K562 (cell line): ENCODE data around the gene LAX1. TPM values are rescaled to one million over a fixed set of nuclear protein-coding genes. Genes with fewer than 3 reads are reported as not detected.

Experiments used
- CBX3 ChIP-seq, 2 experiments: IDR thresholded peaks; 1 replicate in 1 of 2; 2 replicates in 1 of 2; pipeline ENCODE4 v1.6.1; 2012; ENCODE audit warnings: inconsistent platforms in 2 of 2, low read length in 2 of 2, borderline replicate concordance in 1 of 2, control low read depth in 1 of 2
- CCNT2 ChIP-seq: IDR thresholded peaks from 2 replicates; pipeline ENCODE4 v1.6.1; 2011; ENCODE audit warnings: borderline replicate concordance, low read depth, mild to moderate bottlenecking, moderate library complexity, mixed read lengths, low read length; ENCODE audit not compliant: insufficient read length; ENCODE audit errors: extremely low read depth
- CREB1 ChIP-seq, 2 experiments: sonication (generic) in 1 of 2; formaldehyde crosslinking in 1 of 2; IDR thresholded peaks; 2 replicates each; pipeline versions ENCODE4 v1.6.1 to v1.8.0; 2012 to 2022; ENCODE audit warnings: inconsistent platforms in 1 of 2, mild to moderate bottlenecking in 1 of 2, missing genetic modification reagents in 1 of 2, moderate library complexity in 1 of 2
- FOXA1 ChIP-seq: fragments of 450-650 bp; IDR thresholded peaks from 2 replicates; pipeline ENCODE4 v1.6.1; 2016; ENCODE audit warnings: mild to moderate bottlenecking, borderline replicate concordance
- FOXJ2 ChIP-seq: fragments of 200-800 bp; sonication (Bioruptor generic); IDR thresholded peaks from 2 replicates; pipeline ENCODE4 v1.6.1; 2016; ENCODE audit warnings: missing genetic modification characterization, missing compliant biosample characterization
- FOXM1 ChIP-seq, 2 experiments: fragments of 450-650 bp in 1 of 2; sonication (generic) in 1 of 2; formaldehyde crosslinking in 1 of 2; IDR thresholded peaks; 2 replicates each; pipeline versions ENCODE4 v1.6.1 to v1.9.0; 2017 to 2022; ENCODE audit warnings: low read depth in 2 of 2, mild to moderate bottlenecking in 2 of 2, missing genetic modification reagents in 1 of 2, moderate library complexity in 1 of 2
- GATAD2A ChIP-seq: fragments of 450-650 bp; IDR thresholded peaks from 2 replicates; pipeline ENCODE4 v1.6.1; 2017
- HMG20B ChIP-seq: fragments of 250-450 bp; sonication (Bioruptor Pico); IDR thresholded peaks from 2 replicates; pipeline ENCODE4 v1.5.0; 2021; ENCODE audit warnings: mild to moderate bottlenecking
- KLF1 ChIP-seq: fragments of 450-650 bp; IDR thresholded peaks from 2 replicates; pipeline ENCODE4 v1.6.1; 2016; ENCODE audit warnings: missing genetic modification characterization, missing compliant biosample characterization
- MCM2 ChIP-seq: fragments of 450-650 bp; IDR thresholded peaks from 2 replicates; pipeline ENCODE4 v1.6.1; 2017; ENCODE audit warnings: low read depth, mild to moderate bottlenecking
- MXI1 ChIP-seq: IDR thresholded peaks from 2 replicates; pipeline ENCODE4 v1.6.1; 2011; ENCODE audit warnings: low read depth, mild to moderate bottlenecking, improper control_type of control experiment, low read length
- MYBL2 ChIP-seq, 2 experiments: fragments of 450-650 bp in 1 of 2; sonication (generic) in 1 of 2; formaldehyde crosslinking in 1 of 2; IDR thresholded peaks; 2 replicates each; pipeline versions ENCODE4 v1.6.1 to v1.8.1; 2017 to 2022; ENCODE audit warnings: borderline replicate concordance in 1 of 2, inconsistent platforms in 1 of 2, low read depth in 1 of 2, mild to moderate bottlenecking in 1 of 2, missing genetic modification reagents in 1 of 2, moderate library complexity in 1 of 2
- POLR2G ChIP-seq: fragments of 200-400 bp; formaldehyde crosslinking; IDR thresholded peaks from 2 replicates; pipeline ENCODE4 v1.6.1; 2017; ENCODE audit warnings: low read depth, mild to moderate bottlenecking, antibody characterized with exemption, low read length, moderate library complexity
- PTTG1 ChIP-seq: fragments of 450-650 bp; IDR thresholded peaks from 2 replicates; pipeline ENCODE4 v1.6.1; 2016; ENCODE audit warnings: low read depth, mild to moderate bottlenecking, missing genetic modification characterization, missing compliant biosample characterization
- RAD21 ChIP-seq, 2 experiments: fragments of 250-450 bp in 1 of 2; fragments of 450-650 bp in 1 of 2; sonication (Bioruptor Pico) in 1 of 2; formaldehyde crosslinking in 1 of 2; IDR thresholded peaks in 1 of 2; conservative IDR thresholded peaks in 1 of 2; 2 replicates each; pipeline versions ENCODE4 v1.4.0 to v1.8.0; 2020 to 2022; ENCODE audit warnings: mild to moderate bottlenecking in 2 of 2, moderate library complexity in 1 of 2
- SMARCA5 ChIP-seq: fragments of 450-650 bp; IDR thresholded peaks from 2 replicates; pipeline ENCODE4 v1.6.1; 2016
- SMARCB1 ChIP-seq: IDR thresholded peaks from 2 replicates; pipeline ENCODE4 v1.6.1; 2011; ENCODE audit warnings: improper control_type of control experiment, low read depth; ENCODE audit not compliant: insufficient read length
- STAT5B ChIP-seq: fragments of 250-450 bp; sonication (Bioruptor Pico); IDR thresholded peaks from 2 replicates; pipeline ENCODE4 v1.8.0; 2021; ENCODE audit warnings: mild to moderate bottlenecking, inconsistent platforms
- TARDBP ChIP-seq: fragments of 450-650 bp; IDR thresholded peaks from 2 replicates; pipeline ENCODE4 v1.6.1; 2016
- ZNF143 ChIP-seq: sonication (generic); formaldehyde crosslinking; IDR thresholded peaks from 2 replicates; pipeline ENCODE4 v1.9.0; 2022; ENCODE audit warnings: mild to moderate bottlenecking, missing genetic modification reagents
- ZNF695 ChIP-seq: fragments of 450-650 bp; formaldehyde crosslinking; IDR thresholded peaks from 2 replicates; pipeline ENCODE4 v1.4.0; 2020; ENCODE audit warnings: mild to moderate bottlenecking, moderate library complexity
- polyA plus RNA-seq, 8 experiments: library from polyadenylated mRNA; depleted of rRNA in 4 of 8; stranded (reverse) in 5 of 8; unstranded in 3 of 8; fragments of >200 nt; fragmentation: Nextera tagmentation in 2 of 8; fragmentation: Illumina TruSeq in 1 of 8; extraction: Ambion mirVana in 2 of 8; extraction: Trizol in 1 of 8; gene quantifications; 2 replicates each; pipeline versions ENCODE4 v1.2.1 to v1.2.3, GENCODE V29; 2011 to 2014; ENCODE audit warnings: inconsistent platforms in 1 of 8, missing spikeins in 1 of 8
- total RNA-seq, 7 experiments: library from RNA; depleted of rRNA in 6 of 7; stranded (reverse); fragments of >200 nt in 6 of 7; fragmentation: Illumina TruSeq in 2 of 7; extraction: Trizol in 2 of 7; gene quantifications; 2 replicates each; pipeline versions ENCODE4 v1.2.1 to v1.2.3, GENCODE V29; 2011 to 2021; ENCODE audit warnings: low replicate concordance in 1 of 7
- TF ChIP-seq, protein P1 (sequence below): fragments of 250-450 bp; sonication (Bioruptor Pico); IDR thresholded peaks from 2 replicates; pipeline ENCODE4 v1.4.0; 2020; ENCODE audit warnings: mild to moderate bottlenecking, moderate library complexity
- TF ChIP-seq, protein P2 (sequence below): sonication (generic); formaldehyde crosslinking; IDR thresholded peaks from 2 replicates; pipeline ENCODE4 v1.8.1; 2023; ENCODE audit warnings: mild to moderate bottlenecking, missing genetic modification reagents
- TF ChIP-seq, protein P3 (sequence below): fragments of 250-450 bp; sonication (Bioruptor Pico); IDR thresholded peaks from 2 replicates; pipeline ENCODE4 v1.8.0; 2021; ENCODE audit warnings: mild to moderate bottlenecking, moderate library complexity

The LAX1 gene
- total and polyA plus RNA-seq, 9 of the 15 experiments (the other 6 are each of a cell fraction or from before 2014, with no cell fraction given) = not detected

DNA sequence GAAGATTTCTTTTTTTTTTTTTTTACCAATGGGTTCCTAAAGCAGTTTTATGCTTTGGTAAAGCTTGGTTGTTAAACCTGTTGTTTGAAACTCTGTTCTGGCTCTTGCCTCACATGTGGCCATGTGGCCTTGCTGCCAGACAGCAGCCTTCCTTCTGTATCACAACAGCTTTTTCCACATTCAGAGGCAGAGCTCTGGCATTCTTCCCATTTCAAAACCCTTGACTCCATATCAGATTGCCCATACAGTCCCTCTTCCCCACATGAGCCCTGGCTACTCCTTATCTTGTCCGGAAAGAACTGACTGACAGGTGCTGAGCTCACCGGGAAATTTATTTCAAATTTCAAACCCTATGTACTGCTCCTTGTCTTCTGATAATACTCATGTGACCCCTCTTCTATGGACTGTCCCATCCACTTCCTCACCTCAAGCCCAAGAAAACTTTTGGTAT, 38.5 kb upstream of the LAX1 start (continued):
- TF ChIP-seq, protein P1, sequence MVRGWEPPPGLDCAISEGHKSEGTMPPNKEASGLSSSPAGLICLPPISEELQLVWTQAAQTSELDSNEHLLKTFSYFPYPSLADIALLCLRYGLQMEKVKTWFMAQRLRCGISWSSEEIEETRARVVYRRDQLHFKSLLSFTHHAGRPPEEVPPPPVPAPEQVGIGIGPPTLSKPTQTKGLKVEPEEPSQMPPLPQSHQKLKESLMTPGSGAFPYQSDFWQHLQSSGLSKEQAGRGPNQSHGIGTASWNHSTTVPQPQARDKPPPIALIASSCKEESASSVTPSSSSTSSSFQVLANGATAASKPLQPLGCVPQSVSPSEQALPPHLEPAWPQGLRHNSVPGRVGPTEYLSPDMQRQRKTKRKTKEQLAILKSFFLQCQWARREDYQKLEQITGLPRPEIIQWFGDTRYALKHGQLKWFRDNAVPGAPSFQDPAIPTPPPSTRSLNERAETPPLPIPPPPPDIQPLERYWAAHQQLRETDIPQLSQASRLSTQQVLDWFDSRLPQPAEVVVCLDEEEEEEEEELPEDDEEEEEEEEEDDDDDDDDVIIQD (CRISPR knock-in tag) = no peak
- TF ChIP-seq RAD21 (CRISPR knock-in tag; conservative IDR thresholded peaks at IDR 0.05 in 1 of 2, IDR thresholded peaks at IDR 0.05 in 1 of 2) (peak; percentile 28 to 34; a peak in 2 of 4 replicates), HMG20B (CRISPR knock-in tag) (no peak), PTTG1 (tag) (no peak), CREB1 (IDR thresholded peaks at IDR 0.05) (no peak), CREB1 (CRISPR knock-in tag; IDR thresholded peaks at IDR 0.05) (no peak), GATAD2A (0 out of 2 replicates have a peak, but pooled peaks have one; percentile 46), ZNF695 (no peak), FOXA1 (no peak), SMARCB1 (no peak), KLF1 (tag) (no peak), MYBL2 (IDR thresholded peaks at IDR 0.05; ENCODE audit: low read depth) (peak; percentile 93), MYBL2 (CRISPR knock-in tag; IDR thresholded peaks at IDR 0.05; ENCODE audit: borderline replicate concordance) (no peak), MCM2 (no peak), TARDBP (no peak), CBX3 (IDR thresholded peaks at IDR 0.05; ENCODE audit: borderline replicate concordance in 1 of 2, low read length in 2 of 2) (peak in 1 of 2 experiments; percentile 62; a peak in 1 of 3 replicates), MXI1 (no peak), FOXM1 (IDR thresholded peaks at IDR 0.05; ENCODE audit: low read depth) (peak; percentile 93), FOXM1 (CRISPR knock-in tag; IDR thresholded peaks at IDR 0.05; ENCODE audit: low read depth) (no peak), POLR2G (no peak), ZNF143 (CRISPR knock-in tag) (no peak), STAT5B (CRISPR knock-in tag) (no peak), CCNT2 (peak; percentile 69), SMARCA5 (no peak), FOXJ2 (tag) (no peak)
- TF ChIP-seq, protein P2, sequence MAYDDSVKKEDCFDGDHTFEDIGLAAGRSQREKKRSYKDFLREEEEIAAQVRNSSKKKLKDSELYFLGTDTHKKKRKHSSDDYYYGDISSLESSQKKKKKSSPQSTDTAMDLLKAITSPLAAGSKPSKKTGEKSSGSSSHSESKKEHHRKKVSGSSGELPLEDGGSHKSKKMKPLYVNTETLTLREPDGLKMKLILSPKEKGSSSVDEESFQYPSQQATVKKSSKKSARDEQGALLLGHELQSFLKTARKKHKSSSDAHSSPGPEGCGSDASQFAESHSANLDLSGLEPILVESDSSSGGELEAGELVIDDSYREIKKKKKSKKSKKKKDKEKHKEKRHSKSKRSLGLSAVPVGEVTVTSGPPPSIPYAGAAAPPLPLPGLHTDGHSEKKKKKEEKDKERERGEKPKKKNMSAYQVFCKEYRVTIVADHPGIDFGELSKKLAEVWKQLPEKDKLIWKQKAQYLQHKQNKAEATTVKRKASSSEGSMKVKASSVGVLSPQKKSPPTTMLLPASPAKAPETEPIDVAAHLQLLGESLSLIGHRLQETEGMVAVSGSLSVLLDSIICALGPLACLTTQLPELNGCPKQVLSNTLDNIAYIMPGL (CRISPR knock-in tag) = no peak
- TF ChIP-seq, protein P3, sequence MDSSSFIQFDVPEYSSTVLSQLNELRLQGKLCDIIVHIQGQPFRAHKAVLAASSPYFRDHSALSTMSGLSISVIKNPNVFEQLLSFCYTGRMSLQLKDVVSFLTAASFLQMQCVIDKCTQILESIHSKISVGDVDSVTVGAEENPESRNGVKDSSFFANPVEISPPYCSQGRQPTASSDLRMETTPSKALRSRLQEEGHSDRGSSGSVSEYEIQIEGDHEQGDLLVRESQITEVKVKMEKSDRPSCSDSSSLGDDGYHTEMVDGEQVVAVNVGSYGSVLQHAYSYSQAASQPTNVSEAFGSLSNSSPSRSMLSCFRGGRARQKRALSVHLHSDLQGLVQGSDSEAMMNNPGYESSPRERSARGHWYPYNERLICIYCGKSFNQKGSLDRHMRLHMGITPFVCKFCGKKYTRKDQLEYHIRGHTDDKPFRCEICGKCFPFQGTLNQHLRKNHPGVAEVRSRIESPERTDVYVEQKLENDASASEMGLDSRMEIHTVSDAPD = no peak
